A673 (cell line): ENCODE data around the gene LNX1. TPM values are rescaled to one million over a fixed set of nuclear protein-coding genes. Genes with fewer than 3 reads are reported as not detected.

Experiments used
- BruUV-seq: library from RNA; stranded (reverse); fragments of 400-500 nt; replicated peaks from 2 replicates; lab custom pipeline; 2021; lab: Mats Ljungman, UMichigan
- CTCF ChIA-PET: fragments of 300-600 bp; sonication (Branson Sonifier 250); formaldehyde crosslinking; loops from one replicate; lab custom pipeline; 2022; ENCODE audit warnings: antibody characterized with exemption; lab: Charles Lee
- POLR2A ChIA-PET: fragments of 300-600 bp; sonication (Branson Sonifier 250); formaldehyde crosslinking; loops from one replicate; lab custom pipeline; 2022; ENCODE audit warnings: antibody characterized with exemption; ENCODE audit not compliant: low non-redundant PET; lab: Charles Lee
- DNase-seq: peaks from one replicate; pipeline ENCODE4 v3.0.0-alpha.2; 2015; ENCODE audit warnings: low spot score
- H3K27ac ChIP-seq: fragments of 200-600 bp; sonication (generic); 2 replicates; pipeline ENCODE4 v1.5.1; 2016; ENCODE audit warnings: mixed run types, low read depth, mild to moderate bottlenecking, mixed read lengths, antibody characterized with exemption, low read length; ENCODE audit not compliant: poor library complexity, severe bottlenecking
- H3K27me3 ChIP-seq: fragments of 200-600 bp; sonication (generic); replicated peaks from 2 replicates; pipeline ENCODE4 v1.6.1; 2017; ENCODE audit warnings: mixed run types, low read depth, mild to moderate bottlenecking, mixed read lengths, antibody characterized with exemption, low read length; ENCODE audit not compliant: insufficient read depth, poor library complexity
- H3K36me3 ChIP-seq: fragments of 200-600 bp; sonication (generic); 2 replicates; pipeline ENCODE4 v1.6.1; 2016; ENCODE audit warnings: mixed run types, mild to moderate bottlenecking, mixed read lengths, antibody characterized with exemption, low read length; ENCODE audit not compliant: insufficient read depth, poor library complexity, severe bottlenecking
- H3K4me1 ChIP-seq: fragments of 200-600 bp; sonication (generic); 2 replicates; pipeline ENCODE4 v1.6.1; 2017; ENCODE audit warnings: mixed run types, mild to moderate bottlenecking, mixed read lengths, antibody characterized with exemption, low read length; ENCODE audit not compliant: insufficient read depth, poor library complexity, severe bottlenecking
- H3K4me3 ChIP-seq: fragments of 200-600 bp; sonication (generic); 2 replicates; pipeline ENCODE4 v1.5.1; 2016; ENCODE audit warnings: low read depth, mixed run types, mild to moderate bottlenecking, mixed read lengths, low read length; ENCODE audit not compliant: poor library complexity, severe bottlenecking
- H3K9me3 ChIP-seq: fragments of 200-600 bp; sonication (generic); 2 replicates; pipeline ENCODE4 v1.6.1; 2016; ENCODE audit warnings: mixed run types, low read depth, mild to moderate bottlenecking, mixed read lengths, antibody characterized with exemption, low read length; ENCODE audit not compliant: poor library complexity, severe bottlenecking
- CTCF ChIP-seq: fragments of 300-800, 200-600 bp; sonication (generic); conservative IDR thresholded peaks from 2 replicates; pipeline ENCODE4 v1.5.1; 2017; ENCODE audit warnings: low read depth, mild to moderate bottlenecking, antibody characterized with exemption, low read length, moderate library complexity, mixed read lengths
- EZH2 ChIP-seq: fragments of 200-600 bp; sonication (generic); IDR thresholded peaks from 2 replicates; pipeline ENCODE4 v1.6.1; 2017; ENCODE audit warnings: borderline replicate concordance, low read depth, mild to moderate bottlenecking, mixed read lengths, antibody characterized with exemption, low read length; ENCODE audit not compliant: poor library complexity, severe bottlenecking
- intact Hi-C: fragments of 100-400 bp; cut with micrococcal nuclease; formaldehyde crosslinking; loops from one replicate; pipeline ENCODE4 v1.10.0; 2022; ENCODE audit not compliant: unreplicated experiment
- total RNA-seq: library from RNA; stranded (reverse); gene quantifications from 2 replicates; pipeline ENCODE4 v1.2.3, GENCODE V29; 2021

LNX1 gene
- total RNA-seq, 1 experiment from 2014 or later: not detected

- Histone ChIP-seq H3K4me1 (no peaks in the 10 kb centered on the region), H3K9me3 (no peaks in the 10 kb centered on the region), H3K4me3 (no peak overlapping the region), H3K27ac (no peak overlapping the region), H3K27me3 (no peaks in the 10 kb centered on the region), H3K36me3 (no peaks in the 10 kb centered on the region)
- intact Hi-C loops: no loop called here
- ChIA-PET CTCF (no interaction called here), POLR2A (no interaction called here)
- no TSS peak for BruUV-seq
- DNase-seq: no peak
- TF ChIP-seq EZH2 (no peak), CTCF (no peak)
These were observed 19.2 kb downstream of the LNX1 start for GRCh38 chr4:53571936-53572599.

GRCh38 chr4:53563824-53564223 lies 27.5 kb downstream of the LNX1 start:
- DNase-seq: no peak
- POLR2A ChIA-PET: no interaction called here
- H3K9me3 ChIP-seq: no peaks in the 10 kb centered on the region
- BruUV-seq: no TSS peak
- no peaks in the 10 kb centered on the region for H3K27me3 ChIP-seq
- no peaks in the 10 kb centered on the region for H3K36me3 ChIP-seq
- H3K4me1 ChIP-seq: no peaks in the 10 kb centered on the region
- TF ChIP-seq EZH2 (no peak), CTCF (no peak)
- no peak overlapping the region for H3K27ac ChIP-seq
- no peak overlapping the region for H3K4me3 ChIP-seq
- intact Hi-C loops: no loop called here
- CTCF ChIA-PET: no interaction called here

- no TSS peak for BruUV-seq
These were observed 28.9 kb downstream of the LNX1 start for GRCh38 chr4:53562409-53562808.

More at GRCh38 chr4:53562409-53562808, 28.9 kb downstream of the LNX1 start:
- H3K9me3 ChIP-seq: no peaks in the 10 kb centered on the region
- H3K4me1 ChIP-seq: no peaks in the 10 kb centered on the region
- H3K4me3 ChIP-seq: no peak overlapping the region
- H3K36me3 ChIP-seq: no peaks in the 10 kb centered on the region
- ChIA-PET CTCF (no interaction called here), POLR2A (no interaction called here)
- no peak for DNase-seq
- H3K27me3 ChIP-seq: no peaks in the 10 kb centered on the region
- intact Hi-C loops: no loop called here
- H3K27ac ChIP-seq: no peak overlapping the region
- no peak for TF ChIP-seq CTCF
- no peak for TF ChIP-seq EZH2
